GM23338 (cell line): Measurements from ENCODE around the gene TPP2. TPM values are rescaled to one million over a fixed set of nuclear protein-coding genes. Genes with fewer than 3 reads are reported as not detected.

Source experiments
- ATAC-seq: fragments of 200-7000 bp; cut with Tn5 transposase; 3 replicates; pipeline ENCODE4 v1.9.1; 2020
- DNase-seq: peaks from one replicate; pipeline ENCODE4 v3.0.0-alpha.2; 2015; ENCODE audit warnings: low spot score
- H2AFZ ChIP-seq: fragments of 200-600 bp; sonication (generic); 2 replicates; pipeline ENCODE4 v1.8.0; 2016; ENCODE audit warnings: antibody characterized with exemption, mild to moderate bottlenecking, moderate library complexity
- H3F3A ChIP-seq: fragments of 200-600 bp; sonication (generic); replicated peaks from 2 replicates; pipeline ENCODE4 v1.8.0; 2017; ENCODE audit warnings: antibody characterized with exemption, mixed run types, low read depth
- H3K27ac ChIP-seq: fragments of 200-600 bp; sonication (generic); 2 replicates; pipeline ENCODE4 v1.6.1; 2016; ENCODE audit warnings: low read depth
- H3K27me3 ChIP-seq: fragments of 200-600 bp; sonication (generic); 2 replicates; pipeline ENCODE4 v1.8.0; 2016; ENCODE audit warnings: mild to moderate bottlenecking, mixed run types, moderate library complexity; ENCODE audit not compliant: insufficient read depth
- H3K36me3 ChIP-seq: fragments of 200-600 bp; sonication (generic); 2 replicates; pipeline ENCODE4 v1.8.0; 2016; ENCODE audit warnings: mild to moderate bottlenecking; ENCODE audit not compliant: insufficient read depth
- H3K4me1 ChIP-seq: fragments of 200-600 bp; sonication (generic); 2 replicates; pipeline ENCODE4 v1.8.0; 2016; ENCODE audit warnings: mild to moderate bottlenecking, moderate library complexity; ENCODE audit not compliant: insufficient read depth
- H3K4me2 ChIP-seq: fragments of 200-600 bp; sonication (generic); 2 replicates; pipeline ENCODE4 v1.7.1; 2017; ENCODE audit warnings: mixed run types
- H3K4me3 ChIP-seq: fragments of 200-600 bp; sonication (generic); 2 replicates; pipeline ENCODE4 v1.6.1; 2016; ENCODE audit warnings: mixed run types
- H3K79me2 ChIP-seq: fragments of 200-600 bp; sonication (generic); replicated peaks from 2 replicates; pipeline ENCODE4 v1.8.0; 2017; ENCODE audit warnings: mild to moderate bottlenecking; ENCODE audit not compliant: insufficient read depth
- H3K9me2 ChIP-seq: fragments of 200-600 bp; sonication (generic); 2 replicates; pipeline ENCODE4 v1.8.0; 2017; ENCODE audit not compliant: insufficient read depth
- H4K20me1 ChIP-seq: fragments of 200-600 bp; sonication (generic); replicated peaks from 2 replicates; pipeline ENCODE4 v1.8.0; 2017; ENCODE audit warnings: mild to moderate bottlenecking; ENCODE audit not compliant: insufficient read depth
- H3K27ac Mint-ChIP-seq: 2 replicates; pipeline ENCODE4 v1.8.0; 2020; ENCODE audit warnings: inconsistent platforms, mild to moderate bottlenecking, moderate library complexity, mixed read lengths
- H3K27me3 Mint-ChIP-seq: 3 replicates; pipeline ENCODE4 v1.8.0; 2022; ENCODE audit warnings: low read depth, mild to moderate bottlenecking, moderate library complexity, mixed read lengths, inconsistent platforms; ENCODE audit not compliant: insufficient read depth, poor library complexity
- H3K36me3 Mint-ChIP-seq: 3 replicates; pipeline ENCODE4 v1.8.0; 2021; ENCODE audit warnings: low read depth, mild to moderate bottlenecking, inconsistent platforms, moderate library complexity, mixed read lengths
- H3K4me1 Mint-ChIP-seq: 3 replicates; pipeline ENCODE4 v1.8.0; 2020; ENCODE audit warnings: mild to moderate bottlenecking, inconsistent platforms, mixed read lengths
- H3K4me3 Mint-ChIP-seq: 3 replicates; pipeline ENCODE4 v1.8.0; 2021; ENCODE audit warnings: moderate library complexity, mild to moderate bottlenecking, inconsistent platforms, mixed read lengths
- H3K9me3 Mint-ChIP-seq: 3 replicates; pipeline ENCODE4 v1.8.0; 2020; ENCODE audit warnings: moderate library complexity, mild to moderate bottlenecking, inconsistent platforms, mixed read lengths
- CREB1 ChIP-seq: fragments of 250-450 bp; sonication (Bioruptor Pico); IDR thresholded peaks from 2 replicates; pipeline ENCODE4 v1.5.0; 2020; ENCODE audit warnings: low read depth, mild to moderate bottlenecking, moderate library complexity
- ETS1 ChIP-seq: IDR thresholded peaks from 2 replicates; pipeline ENCODE4 v1.6.1; 2016; ENCODE audit warnings: antibody characterized with exemption
- EZH2 ChIP-seq: fragments of 200-600 bp; sonication (generic); IDR thresholded peaks from one replicate; pipeline ENCODE4 v1.8.0; 2017; ENCODE audit warnings: antibody characterized with exemption, mild to moderate bottlenecking, low read depth; ENCODE audit not compliant: unreplicated experiment
- EZH2phosphoT487 ChIP-seq: fragments of 200-600 bp; sonication (generic); IDR thresholded peaks from one replicate; pipeline ENCODE4 v1.8.1; 2018; ENCODE audit warnings: antibody characterized with exemption; ENCODE audit not compliant: unreplicated experiment
- JUNB ChIP-seq: IDR thresholded peaks from one replicate; pipeline ENCODE4 v1.6.1; 2016; ENCODE audit warnings: antibody characterized with exemption; ENCODE audit not compliant: unreplicated experiment
- NANOG ChIP-seq: IDR thresholded peaks from 2 replicates; pipeline ENCODE4 v1.6.1; 2016; ENCODE audit warnings: antibody characterized with exemption, borderline replicate concordance
- POLR2AphosphoS5 ChIP-seq: IDR thresholded peaks from 2 replicates; pipeline ENCODE4 v1.6.1; 2016; ENCODE audit warnings: antibody characterized with exemption, low read depth
- STAT1 ChIP-seq: IDR thresholded peaks from one replicate; pipeline ENCODE4 v1.6.1; 2016; ENCODE audit warnings: antibody characterized with exemption; ENCODE audit not compliant: unreplicated experiment
- ZNF114 ChIP-seq: fragments of 250-450 bp; sonication (Bioruptor Pico); IDR thresholded peaks from 2 replicates; pipeline ENCODE4 v1.5.0; 2020; ENCODE audit warnings: mild to moderate bottlenecking, moderate library complexity
- ZNF331 ChIP-seq: fragments of 250-450 bp; sonication (Bioruptor Pico); IDR thresholded peaks from 2 replicates; pipeline ENCODE4 v1.5.0; 2020; ENCODE audit warnings: low read depth, mild to moderate bottlenecking, moderate library complexity
- polyA plus RNA-seq: library from polyadenylated mRNA; unstranded; fragments of >200 nt; fragmentation: Nextera tagmentation; extraction: Ambion mirVana; gene quantifications from 2 replicates; pipeline ENCODE4 v1.2.1, GENCODE V29; 2016
- total RNA-seq: library from RNA; depleted of rRNA; stranded (reverse); fragments of >200 nt; shearing (Covaris generic); gene quantifications from 2 replicates; pipeline ENCODE4 v1.2.3, GENCODE V29; 2014
- TF ChIP-seq, protein P1 (sequence below): IDR thresholded peaks from one replicate; pipeline ENCODE4 v1.6.1; 2018; ENCODE audit warnings: antibody characterized with exemption; ENCODE audit not compliant: unreplicated experiment
- TF ChIP-seq, protein P2 (sequence below), 2 experiments: fragments of 200-600 bp in 1 of 2; sonication (generic) in 1 of 2; conservative IDR thresholded peaks; 2 replicates each; pipeline versions ENCODE4 v1.5.1 to v1.6.1; 2016 to 2017; ENCODE audit warnings: antibody characterized with exemption in 2 of 2, low read depth in 2 of 2, mild to moderate bottlenecking in 2 of 2, moderate library complexity in 1 of 2

Gene TPP2
- total and polyA plus RNA-seq, 2 experiments from 2014 or later, result 56.6 to 111 TPM

GRCh38 chr13:102692491-102692826, 95.7 kb downstream of the TPP2 start (continued):
- TF ChIP-seq, protein P1, sequence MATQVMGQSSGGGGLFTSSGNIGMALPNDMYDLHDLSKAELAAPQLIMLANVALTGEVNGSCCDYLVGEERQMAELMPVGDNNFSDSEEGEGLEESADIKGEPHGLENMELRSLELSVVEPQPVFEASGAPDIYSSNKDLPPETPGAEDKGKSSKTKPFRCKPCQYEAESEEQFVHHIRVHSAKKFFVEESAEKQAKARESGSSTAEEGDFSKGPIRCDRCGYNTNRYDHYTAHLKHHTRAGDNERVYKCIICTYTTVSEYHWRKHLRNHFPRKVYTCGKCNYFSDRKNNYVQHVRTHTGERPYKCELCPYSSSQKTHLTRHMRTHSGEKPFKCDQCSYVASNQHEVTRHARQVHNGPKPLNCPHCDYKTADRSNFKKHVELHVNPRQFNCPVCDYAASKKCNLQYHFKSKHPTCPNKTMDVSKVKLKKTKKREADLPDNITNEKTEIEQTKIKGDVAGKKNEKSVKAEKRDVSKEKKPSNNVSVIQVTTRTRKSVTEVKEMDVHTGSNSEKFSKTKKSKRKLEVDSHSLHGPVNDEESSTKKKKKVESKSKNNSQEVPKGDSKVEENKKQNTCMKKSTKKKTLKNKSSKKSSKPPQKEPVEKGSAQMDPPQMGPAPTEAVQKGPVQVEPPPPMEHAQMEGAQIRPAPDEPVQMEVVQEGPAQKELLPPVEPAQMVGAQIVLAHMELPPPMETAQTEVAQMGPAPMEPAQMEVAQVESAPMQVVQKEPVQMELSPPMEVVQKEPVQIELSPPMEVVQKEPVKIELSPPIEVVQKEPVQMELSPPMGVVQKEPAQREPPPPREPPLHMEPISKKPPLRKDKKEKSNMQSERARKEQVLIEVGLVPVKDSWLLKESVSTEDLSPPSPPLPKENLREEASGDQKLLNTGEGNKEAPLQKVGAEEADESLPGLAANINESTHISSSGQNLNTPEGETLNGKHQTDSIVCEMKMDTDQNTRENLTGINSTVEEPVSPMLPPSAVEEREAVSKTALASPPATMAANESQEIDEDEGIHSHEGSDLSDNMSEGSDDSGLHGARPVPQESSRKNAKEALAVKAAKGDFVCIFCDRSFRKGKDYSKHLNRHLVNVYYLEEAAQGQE, result no peak
- TF ChIP-seq ETS1 (no peak), NANOG (no peak), JUNB (no peak), EZH2phosphoT487 (no peak), EZH2 (no peak), CREB1 (CRISPR knock-in tag) (no peak), ZNF331 (CRISPR knock-in tag) (no peak), ZNF114 (CRISPR knock-in tag) (no peak), STAT1 (no peak)
- TF ChIP-seq, protein P2, sequence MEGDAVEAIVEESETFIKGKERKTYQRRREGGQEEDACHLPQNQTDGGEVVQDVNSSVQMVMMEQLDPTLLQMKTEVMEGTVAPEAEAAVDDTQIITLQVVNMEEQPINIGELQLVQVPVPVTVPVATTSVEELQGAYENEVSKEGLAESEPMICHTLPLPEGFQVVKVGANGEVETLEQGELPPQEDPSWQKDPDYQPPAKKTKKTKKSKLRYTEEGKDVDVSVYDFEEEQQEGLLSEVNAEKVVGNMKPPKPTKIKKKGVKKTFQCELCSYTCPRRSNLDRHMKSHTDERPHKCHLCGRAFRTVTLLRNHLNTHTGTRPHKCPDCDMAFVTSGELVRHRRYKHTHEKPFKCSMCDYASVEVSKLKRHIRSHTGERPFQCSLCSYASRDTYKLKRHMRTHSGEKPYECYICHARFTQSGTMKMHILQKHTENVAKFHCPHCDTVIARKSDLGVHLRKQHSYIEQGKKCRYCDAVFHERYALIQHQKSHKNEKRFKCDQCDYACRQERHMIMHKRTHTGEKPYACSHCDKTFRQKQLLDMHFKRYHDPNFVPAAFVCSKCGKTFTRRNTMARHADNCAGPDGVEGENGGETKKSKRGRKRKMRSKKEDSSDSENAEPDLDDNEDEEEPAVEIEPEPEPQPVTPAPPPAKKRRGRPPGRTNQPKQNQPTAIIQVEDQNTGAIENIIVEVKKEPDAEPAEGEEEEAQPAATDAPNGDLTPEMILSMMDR (conservative IDR thresholded peaks at IDR 0.05; ENCODE audit: low read depth in 2 of 2), result no peak

DNA sequence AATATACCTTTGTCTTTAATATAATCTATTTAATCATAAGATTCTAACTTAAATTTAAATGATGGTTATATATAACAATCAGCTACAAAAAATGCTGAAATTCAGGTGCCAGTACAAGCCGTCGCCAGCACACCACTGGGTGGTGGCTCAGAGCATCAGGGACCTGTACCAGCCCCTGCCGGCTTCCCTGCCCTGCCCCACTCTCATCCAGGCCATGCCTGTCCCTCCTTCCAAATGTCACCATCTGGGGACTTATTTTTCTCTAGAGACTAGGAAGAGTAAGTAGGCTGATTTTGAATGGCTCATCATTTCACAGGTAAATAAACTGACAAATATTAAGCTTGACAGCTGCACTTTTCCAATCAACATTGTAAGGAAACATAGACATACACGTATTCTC, 96.5 kb downstream of the TPP2 start:
- H2AFZ ChIP-seq, result no peak overlapping the region
- no peaks in the 10 kb centered on the region for H3K36me3 ChIP-seq
- TF ChIP-seq EZH2phosphoT487 (no peak), POLR2AphosphoS5 (no peak), JUNB (no peak), CREB1 (CRISPR knock-in tag) (no peak), EZH2 (no peak)
- H3K9me3 Mint-ChIP-seq, result peaks cover under 1% of the 10 kb centered on the region; the same call in 1 of the 3 replicates
- no peak overlapping the region for H3K4me3 Mint-ChIP-seq
- no peaks in the 10 kb centered on the region for H3K36me3 Mint-ChIP-seq
- H3K9me2 ChIP-seq, result no peaks in the 10 kb centered on the region
- no peak overlapping the region for H3K27ac Mint-ChIP-seq
- H3K4me3 ChIP-seq, result no peak overlapping the region
- no peaks in the 10 kb centered on the region for H3K27me3 ChIP-seq
- H3K4me2 ChIP-seq, result no peak overlapping the region
- peaks cover 16% of the 10 kb centered on the region for H3K4me1 ChIP-seq
- peaks cover 3% of the 10 kb centered on the region for H3K27me3 Mint-ChIP-seq
- no peaks in the 10 kb centered on the region for H3F3A ChIP-seq
- H3K79me2 ChIP-seq, result no peaks in the 10 kb centered on the region
- 0 out of 3 replicates have a peak, but pooled peaks have one; percentile 12 for ATAC-seq
- H3K27ac ChIP-seq, result no peak overlapping the region
- no peaks in the 10 kb centered on the region for H4K20me1 ChIP-seq
- no peak for DNase-seq
- H3K4me1 Mint-ChIP-seq, result peaks cover 27% of the 10 kb centered on the region
